Measurements from ENCODE around the gene CSN1S1.

Gene CSN1S1

DNA sequence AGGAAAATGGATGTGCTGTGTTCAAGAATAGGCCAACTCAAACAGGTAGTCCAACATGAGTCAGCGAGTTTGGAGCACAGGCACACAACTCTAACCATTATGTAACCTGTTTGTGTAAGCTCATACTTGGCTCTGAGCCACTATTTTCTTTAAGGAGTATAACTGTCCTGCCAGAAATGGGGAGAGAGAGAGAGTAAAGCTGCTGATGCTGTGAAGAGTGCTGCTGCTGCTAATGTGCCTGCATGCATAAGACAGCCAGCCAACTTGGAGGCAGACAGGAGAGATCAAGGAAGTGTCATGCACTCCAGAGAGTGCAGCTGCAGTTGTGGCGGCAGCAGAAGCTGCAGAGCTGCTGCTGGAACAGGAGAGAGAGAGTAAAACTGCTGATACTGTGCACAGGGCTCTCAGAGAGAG, 53.2 kb downstream of the CSN1S1 start:
- in situ Hi-C loops (cut with HindIII; ENCODE audit: low sequenced_read_pairs): no loop called here
- DNase-seq (ENCODE audit: low read depth, low spot score): peak; percentile 51
- H3K4me3 ChIP-seq (ENCODE audit: low read depth, low read length): no peak overlapping the region
- TF ChIP-seq CTCF (IDR thresholded peaks at IDR 0.05; ENCODE audit: low read depth, low read length): no peak

GRCh38 chr4:69986663-69987062, 55.8 kb downstream of the CSN1S1 start:
- no peak for TF ChIP-seq CTCF (IDR thresholded peaks at IDR 0.05; ENCODE audit: low read depth, low read length)
- no peak overlapping the region for H3K4me3 ChIP-seq (ENCODE audit: low read depth, low read length)
- no peak for DNase-seq (ENCODE audit: low read depth, low spot score)
- in situ Hi-C loops (cut with HindIII; ENCODE audit: low sequenced_read_pairs): no loop called here

- no peak for TF ChIP-seq CTCF (IDR thresholded peaks at IDR 0.05; ENCODE audit: low read depth, low read length)
- H3K4me3 ChIP-seq (ENCODE audit: low read depth, low read length): no peak overlapping the region
- no peak for DNase-seq (ENCODE audit: low read depth, low spot score)
- in situ Hi-C loops (cut with HindIII; ENCODE audit: low sequenced_read_pairs): no loop called here
These were observed 60.1 kb downstream of the CSN1S1 start for GRCh38 chr4:69991016-69991415.

GRCh38 chr4:69994782-69995181, 63.9 kb downstream of the CSN1S1 start:
- in situ Hi-C loops (cut with HindIII; ENCODE audit: low sequenced_read_pairs): no loop called here
- no peak overlapping the region for H3K4me3 ChIP-seq (ENCODE audit: low read depth, low read length)
- TF ChIP-seq CTCF (IDR thresholded peaks at IDR 0.05; ENCODE audit: low read depth, low read length): no peak
- no peak for DNase-seq (ENCODE audit: low read depth, low spot score)

DNA sequence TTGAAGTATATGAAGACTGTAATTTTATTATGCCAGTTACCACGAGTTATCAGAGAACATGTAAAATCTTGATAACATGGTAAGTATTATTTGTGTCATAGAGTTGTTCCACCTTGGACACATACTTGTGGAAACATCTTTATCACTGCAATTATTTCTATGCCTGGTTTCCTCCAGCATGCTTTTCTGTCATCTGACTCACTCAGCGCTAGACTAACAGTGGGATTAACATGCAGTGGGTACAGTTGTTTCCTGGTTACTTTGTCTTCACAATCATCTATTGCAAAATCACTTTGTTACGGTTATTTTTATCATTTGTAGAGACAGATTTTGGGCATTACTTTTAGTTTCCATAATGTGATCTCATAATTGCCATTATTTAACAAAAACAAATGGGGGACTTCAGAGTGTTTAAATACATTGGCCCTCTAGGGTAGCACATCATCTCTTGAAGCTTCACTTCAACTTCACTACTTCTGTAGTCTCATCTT, 64.7 kb downstream of the CSN1S1 start, which contains the start of gene STATH:
STATH (plus strand) TSS at position 441 of the 491 bp plus-strand sequence. CDS start 2,472 bp downstream, outside the sequence.
- DNase-seq (ENCODE audit: low read depth, low spot score): no peak
- in situ Hi-C loops (cut with HindIII; ENCODE audit: low sequenced_read_pairs): no loop called here
- TF ChIP-seq CTCF (IDR thresholded peaks at IDR 0.05; ENCODE audit: low read depth, low read length): no peak
- no peak within 1 kb of the TSS for H3K4me3 ChIP-seq (ENCODE audit: low read depth, low read length)

All from astrocyte of the spinal cord (primary cell).